ENCODE measurements around the gene C16orf78. TPM values are rescaled to one million over a fixed set of nuclear protein-coding genes. Genes with fewer than 3 reads are reported as not detected.

The C16orf78 gene
- total and polyA plus RNA-seq, 9 donors, result not detected

DNA sequence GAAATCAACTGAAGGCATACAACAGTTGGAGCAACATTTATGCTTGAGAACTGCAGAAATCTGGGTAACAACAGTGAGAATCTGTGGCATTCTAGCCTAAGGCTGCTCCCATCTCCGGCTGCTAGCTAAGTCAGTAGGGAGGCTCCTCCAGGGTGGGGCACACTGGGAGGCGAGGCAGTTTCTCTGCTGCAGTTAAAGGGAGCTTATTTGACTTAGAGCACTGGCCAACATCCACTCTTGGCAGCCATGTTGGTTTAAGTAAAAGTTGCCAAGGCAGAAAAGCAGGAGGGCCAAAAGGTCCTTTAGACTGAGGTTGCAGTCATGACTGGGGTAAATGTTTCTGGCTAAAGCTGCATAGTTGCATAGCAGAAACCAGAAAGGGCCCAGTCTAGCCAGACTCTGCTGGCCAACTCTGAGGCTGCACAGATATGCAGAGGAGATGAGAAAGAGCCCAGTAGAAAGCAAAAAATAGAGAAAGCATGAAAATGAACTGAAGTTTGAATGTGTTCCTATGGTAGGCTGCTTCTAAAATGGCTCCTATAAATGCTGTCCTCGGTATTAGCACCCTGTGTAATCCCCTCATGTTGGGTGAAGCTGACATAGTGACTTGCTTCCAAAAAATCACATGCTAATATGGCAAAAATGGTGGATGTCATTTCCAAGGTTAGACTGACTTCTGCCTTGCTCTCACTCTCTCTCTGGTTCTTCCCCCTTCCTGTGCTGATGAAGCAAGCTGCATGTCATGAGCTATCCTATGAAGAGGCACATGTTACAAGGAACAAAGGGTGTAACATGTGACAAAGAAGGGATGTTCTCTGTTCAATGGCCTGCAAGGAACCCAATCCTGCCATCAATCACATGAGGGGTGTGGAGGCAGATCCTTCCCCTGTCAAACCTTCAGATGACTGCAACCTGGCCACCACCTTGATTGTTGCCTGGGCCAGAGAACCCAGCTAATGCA is 3.7 kb upstream of the C16orf78 start:
- WGBS, 3 donors, result 64 to 69% (median 65%) methylated on average over 3 of the region's 3 CpGs
- H3K27ac ChIP-seq, result no peak overlapping the region
- TF ChIP-seq, protein P1, sequence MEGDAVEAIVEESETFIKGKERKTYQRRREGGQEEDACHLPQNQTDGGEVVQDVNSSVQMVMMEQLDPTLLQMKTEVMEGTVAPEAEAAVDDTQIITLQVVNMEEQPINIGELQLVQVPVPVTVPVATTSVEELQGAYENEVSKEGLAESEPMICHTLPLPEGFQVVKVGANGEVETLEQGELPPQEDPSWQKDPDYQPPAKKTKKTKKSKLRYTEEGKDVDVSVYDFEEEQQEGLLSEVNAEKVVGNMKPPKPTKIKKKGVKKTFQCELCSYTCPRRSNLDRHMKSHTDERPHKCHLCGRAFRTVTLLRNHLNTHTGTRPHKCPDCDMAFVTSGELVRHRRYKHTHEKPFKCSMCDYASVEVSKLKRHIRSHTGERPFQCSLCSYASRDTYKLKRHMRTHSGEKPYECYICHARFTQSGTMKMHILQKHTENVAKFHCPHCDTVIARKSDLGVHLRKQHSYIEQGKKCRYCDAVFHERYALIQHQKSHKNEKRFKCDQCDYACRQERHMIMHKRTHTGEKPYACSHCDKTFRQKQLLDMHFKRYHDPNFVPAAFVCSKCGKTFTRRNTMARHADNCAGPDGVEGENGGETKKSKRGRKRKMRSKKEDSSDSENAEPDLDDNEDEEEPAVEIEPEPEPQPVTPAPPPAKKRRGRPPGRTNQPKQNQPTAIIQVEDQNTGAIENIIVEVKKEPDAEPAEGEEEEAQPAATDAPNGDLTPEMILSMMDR (IDR thresholded peaks at IDR 0.05), result no peak
- TF ChIP-seq EP300 (IDR thresholded peaks at IDR 0.05) (no peak), POLR2A (IDR thresholded peaks at IDR 0.05) (no peak)
- no peak overlapping the region for H3K4me3 ChIP-seq
- no peaks in the 10 kb centered on the region for H3K27me3 ChIP-seq
- intact Hi-C loops (cut with DNase I), result no loop called here
- H3K36me3 ChIP-seq, result no peaks in the 10 kb centered on the region
- DNase-seq, result no peak
- no peaks in the 10 kb centered on the region for H3K9me3 ChIP-seq
- no peaks in the 10 kb centered on the region for H3K4me1 ChIP-seq (ENCODE audit: insufficient read depth)

DNA sequence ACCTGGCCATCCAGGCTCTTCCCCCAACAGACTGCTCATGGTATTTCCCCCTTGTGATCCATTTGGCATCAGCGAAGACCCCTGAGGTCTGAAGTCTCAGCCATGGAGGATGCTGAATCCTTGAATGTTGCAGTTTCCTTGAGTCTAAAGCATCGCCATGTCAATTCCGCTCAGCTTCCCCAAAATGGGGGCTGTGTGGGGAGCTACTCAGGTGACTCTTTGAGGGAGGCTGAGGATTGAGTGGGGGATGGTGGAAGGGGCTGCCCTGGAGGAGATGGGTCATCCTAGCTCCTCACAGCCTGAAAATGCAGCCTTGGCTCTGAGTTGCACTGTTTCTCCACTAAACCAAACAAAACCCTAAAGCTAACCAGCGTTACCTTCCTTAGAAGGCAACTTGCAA is 2.6 kb downstream of the C16orf78 start:
- Histone ChIP-seq H3K4me3 (no peak overlapping the region), H3K27ac (no peak overlapping the region), H3K9me3 (no peaks in the 10 kb centered on the region), H3K27me3 (no peaks in the 10 kb centered on the region), H3K36me3 (no peaks in the 10 kb centered on the region), H3K4me1 (ENCODE audit: insufficient read depth) (no peaks in the 10 kb centered on the region)
- WGBS, 3 donors, result 85 to 89% (median 89%) methylated on average over 4 of the region's 4 CpGs
- DNase-seq, result no peak
- TF ChIP-seq EP300 (IDR thresholded peaks at IDR 0.05) (no peak), POLR2A (IDR thresholded peaks at IDR 0.05) (no peak)
- TF ChIP-seq, protein P1 (IDR thresholded peaks at IDR 0.05), result no peak
- intact Hi-C loops (cut with DNase I), result no loop called here

GRCh38 chr16:49377196-49377755 is 3.7 kb downstream of the C16orf78 start:
- WGBS, 3 donors, result 77 to 85% (median 83%) methylated on average over 7 of the region's 7 CpGs
- Histone ChIP-seq H3K27ac (no peak overlapping the region), H3K9me3 (no peaks in the 10 kb centered on the region), H3K27me3 (no peaks in the 10 kb centered on the region), H3K4me1 (ENCODE audit: insufficient read depth) (no peaks in the 10 kb centered on the region), H3K4me3 (no peak overlapping the region), H3K36me3 (no peaks in the 10 kb centered on the region)
- TF ChIP-seq, protein P1 (IDR thresholded peaks at IDR 0.05), result no peak
- DNase-seq, result no peak
- intact Hi-C loops (cut with DNase I), result no loop called here

- H3K27ac ChIP-seq, result no peak overlapping the region
- no peaks in the 10 kb centered on the region for H3K27me3 ChIP-seq
- H3K9me3 ChIP-seq, result no peaks in the 10 kb centered on the region
- DNase-seq, result no peak
- intact Hi-C loops (cut with DNase I), result no loop called here
- TF ChIP-seq, protein P1 (IDR thresholded peaks at IDR 0.05), result no peak
- TF ChIP-seq POLR2A (IDR thresholded peaks at IDR 0.05) (no peak), EP300 (IDR thresholded peaks at IDR 0.05) (no peak)
- H3K4me1 ChIP-seq (ENCODE audit: insufficient read depth), result no peaks in the 10 kb centered on the region
- H3K4me3 ChIP-seq, result no peak overlapping the region
- H3K36me3 ChIP-seq, result no peaks in the 10 kb centered on the region
- WGBS, 3 donors, result 45 to 68% (median 59%) methylated on average over 11 of the region's 11 CpGs
Measured at GRCh38 chr16:49378238-49378637, 4.6 kb downstream of the C16orf78 start.

Measured in ovary (tissue), 9 donors.